K562 treated with DMSO at 1 percent for 48 hours (cell line): Measurements from ENCODE around the gene ZNF718. TPM values are rescaled to one million over a fixed set of nuclear protein-coding genes. Genes with fewer than 3 reads are reported as not detected.

Experiments used
- total RNA-seq: library from RNA; unstranded; fragments of 300-600 nt; gene quantifications from 2 replicates; pipeline ENCODE4 v1.2.3, GENCODE V29; 2022; ENCODE audit warnings: low replicate concordance; ENCODE audit errors: extremely low read depth

Gene ZNF718
- total RNA-seq: not detected in 2 replicates

DNA sequence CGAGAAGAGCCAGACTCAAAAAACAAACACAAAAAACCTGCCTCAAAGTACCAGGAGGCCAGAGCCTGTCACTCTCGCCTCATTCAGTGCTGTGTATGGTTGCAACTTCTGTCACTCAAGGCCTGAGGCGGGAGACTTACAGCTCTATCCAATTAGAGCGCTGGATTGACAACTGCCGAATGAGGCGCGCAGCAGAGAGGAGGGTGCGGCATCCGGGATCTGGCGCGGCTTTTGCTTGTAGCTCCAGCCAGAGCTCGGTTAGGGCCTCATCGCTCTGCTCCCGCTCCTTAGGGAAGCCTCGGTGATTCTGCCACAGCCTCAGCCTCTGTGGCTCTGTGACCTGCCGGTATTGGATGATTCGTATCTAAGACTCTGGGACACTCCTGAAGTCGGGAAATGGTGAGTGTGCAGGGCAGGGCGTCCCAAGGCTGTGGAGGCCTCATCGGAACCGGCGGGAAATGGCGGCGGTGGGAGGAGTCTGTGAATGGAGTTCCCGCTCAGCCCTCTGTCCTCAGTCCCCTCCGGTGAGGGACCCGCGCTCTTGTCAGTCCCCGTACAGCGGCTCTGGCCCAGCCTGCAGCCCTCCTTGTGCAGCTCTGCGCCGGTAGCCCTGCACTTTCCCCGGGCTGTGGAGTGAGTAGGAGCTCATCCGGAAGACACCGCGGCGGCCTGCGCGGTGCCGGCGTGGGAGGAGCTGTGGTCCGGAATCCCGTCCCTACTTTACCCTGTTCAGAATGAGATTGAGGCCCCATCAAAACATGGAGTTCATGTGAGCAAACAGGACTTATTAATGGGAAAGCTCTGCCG, at the start of gene ZNF718:
ZNF718 (plus strand) TSS at position 227 of the 807 bp plus-strand sequence; CDS start at position 397, 170 bp downstream.

Other genes starting within 250 kb of the ZNF718 start
- gene ZNF595, start 71.2 kb upstream of the ZNF718 start, total RNA-seq: not detected in 2 replicates
- not detected in 2 replicates for gene ZNF732, start 181.0 kb downstream of the ZNF718 start, total RNA-seq
- not detected in 2 replicates for gene ZNF141, start 213.3 kb downstream of the ZNF718 start, total RNA-seq